Rectal smooth muscle tissue (tissue), 1 donor: ENCODE results near the gene ATG10.
A peak's percentile ranks its signal among the peaks of the same experiment; 100 is the strongest.

ENCODE experiments used
- H3K27ac ChIP-seq: one replicate; pipeline ENCODE4 v1.7.0; 2013; ENCODE audit warnings: low read depth, low read length, inconsistent platforms
- H3K27me3 ChIP-seq: one replicate; pipeline ENCODE4 v1.7.0; 2013; ENCODE audit warnings: low read length; ENCODE audit not compliant: control insufficient read depth, insufficient read depth
- H3K36me3 ChIP-seq: one replicate; pipeline ENCODE4 v1.7.0; 2013; ENCODE audit warnings: low read length; ENCODE audit not compliant: control insufficient read depth, insufficient read depth
- H3K4me1 ChIP-seq: one replicate; pipeline ENCODE4 v1.7.0; 2013; ENCODE audit warnings: low read length; ENCODE audit not compliant: control insufficient read depth, insufficient read depth
- H3K4me3 ChIP-seq: one replicate; pipeline ENCODE4 v1.7.0; 2013; ENCODE audit warnings: low read length
- H3K9ac ChIP-seq: one replicate; pipeline ENCODE4 v1.7.0; 2013; ENCODE audit warnings: low read length

ATG10 gene

GRCh38 chr5:82164176-82164976 is 192.6 kb downstream of the ATG10 start:
- Histone ChIP-seq H3K4me3 (no peak overlapping the region), H3K27me3 (no peaks in the 10 kb centered on the region), H3K27ac (peak overlapping the region; percentile 42), H3K9ac (no peak overlapping the region), H3K4me1 (peaks cover 11% of the 10 kb centered on the region), H3K36me3 (no peaks in the 10 kb centered on the region)

- Histone ChIP-seq H3K36me3 (no peaks in the 10 kb centered on the region), H3K27ac (peak overlapping the region; percentile 42), H3K4me3 (no peak overlapping the region), H3K27me3 (no peaks in the 10 kb centered on the region), H3K9ac (no peak overlapping the region), H3K4me1 (peaks cover 11% of the 10 kb centered on the region)
Measured at GRCh38 chr5:82164977-82165713, 193.3 kb downstream of the ATG10 start.

GRCh38 chr5:82165740-82166530 is 194.1 kb downstream of the ATG10 start:
- Histone ChIP-seq H3K4me1 (peaks cover 11% of the 10 kb centered on the region), H3K27me3 (no peaks in the 10 kb centered on the region), H3K4me3 (no peak overlapping the region), H3K36me3 (no peaks in the 10 kb centered on the region), H3K9ac (no peak overlapping the region), H3K27ac (peak overlapping the region; percentile 42)

- no peak overlapping the region for H3K4me3 ChIP-seq
- H3K36me3 ChIP-seq, result no peaks in the 10 kb centered on the region
- H3K4me1 ChIP-seq, result peaks cover 11% of the 10 kb centered on the region
- no peak overlapping the region for H3K9ac ChIP-seq
- H3K27me3 ChIP-seq, result no peaks in the 10 kb centered on the region
- H3K27ac ChIP-seq, result no peak overlapping the region
Measured at GRCh38 chr5:82167372-82167935, 195.6 kb downstream of the ATG10 start.

GRCh38 chr5:82168294-82168693 is 196.5 kb downstream of the ATG10 start:
- Histone ChIP-seq H3K36me3 (no peaks in the 10 kb centered on the region), H3K4me1 (peaks cover 11% of the 10 kb centered on the region), H3K9ac (no peak overlapping the region), H3K4me3 (no peak overlapping the region), H3K27ac (no peak overlapping the region), H3K27me3 (no peaks in the 10 kb centered on the region)

- H3K27me3 ChIP-seq, result no peaks in the 10 kb centered on the region
- H3K4me1 ChIP-seq, result peaks cover 9% of the 10 kb centered on the region
- no peak overlapping the region for H3K9ac ChIP-seq
- H3K4me3 ChIP-seq, result no peak overlapping the region
- no peak overlapping the region for H3K27ac ChIP-seq
- no peaks in the 10 kb centered on the region for H3K36me3 ChIP-seq
Measured at GRCh38 chr5:82169892-82170291, 198.1 kb downstream of the ATG10 start.

GRCh38 chr5:82174128-82174918 is 202.5 kb downstream of the ATG10 start:
- no peaks in the 10 kb centered on the region for H3K27me3 ChIP-seq
- no peaks in the 10 kb centered on the region for H3K4me1 ChIP-seq
- no peak overlapping the region for H3K27ac ChIP-seq
- no peak overlapping the region for H3K4me3 ChIP-seq
- H3K36me3 ChIP-seq, result no peaks in the 10 kb centered on the region
- H3K9ac ChIP-seq, result no peak overlapping the region

GRCh38 chr5:82174919-82175219 is 203.0 kb downstream of the ATG10 start:
- Histone ChIP-seq H3K4me1 (no peaks in the 10 kb centered on the region), H3K27me3 (no peaks in the 10 kb centered on the region), H3K4me3 (no peak overlapping the region), H3K36me3 (no peaks in the 10 kb centered on the region), H3K27ac (no peak overlapping the region), H3K9ac (no peak overlapping the region)

- Histone ChIP-seq H3K27me3 (no peaks in the 10 kb centered on the region), H3K4me3 (no peak overlapping the region), H3K4me1 (no peaks in the 10 kb centered on the region), H3K27ac (no peak overlapping the region), H3K9ac (no peak overlapping the region), H3K36me3 (no peaks in the 10 kb centered on the region)
Measured at GRCh38 chr5:82176115-82176814, 204.4 kb downstream of the ATG10 start.

- no peak overlapping the region for H3K4me3 ChIP-seq
- no peaks in the 10 kb centered on the region for H3K36me3 ChIP-seq
- H3K4me1 ChIP-seq, result no peaks in the 10 kb centered on the region
- no peak overlapping the region for H3K27ac ChIP-seq
- H3K9ac ChIP-seq, result no peak overlapping the region
- no peaks in the 10 kb centered on the region for H3K27me3 ChIP-seq
Measured at GRCh38 chr5:82178378-82178777, 206.6 kb downstream of the ATG10 start.

- H3K4me1 ChIP-seq, result no peaks in the 10 kb centered on the region
- no peak overlapping the region for H3K27ac ChIP-seq
- H3K9ac ChIP-seq, result no peak overlapping the region
- no peaks in the 10 kb centered on the region for H3K27me3 ChIP-seq
- no peak overlapping the region for H3K4me3 ChIP-seq
- no peaks in the 10 kb centered on the region for H3K36me3 ChIP-seq
Measured at GRCh38 chr5:82182662-82183061, 210.8 kb downstream of the ATG10 start.
